Activated T-helper 2 cell treated with anti-CD3 and anti-CD28 coated beads, Interferon-gamma antibody, Interleukin-2, Interleukin-4, amounts not matched to agents 10 μg/mL and 5 μg/mL and 100 μg/mL, durations not matched to agents 14 hours and 24 hours and 36 hours (primary cell): ENCODE data around the gene AZU1. TPM values are rescaled to one million over a fixed set of nuclear protein-coding genes. Genes with fewer than 3 reads are reported as not detected.
"Not testable (repeated sequence)": the region's sequence is repeated elsewhere in the genome, so short reads cannot be mapped to it uniquely, and the experiment has no call there.

Experiments
- DNase-seq: peaks from one replicate; pipeline ENCODE4 v3.0.0; 2021; ENCODE audit warnings: low spot score
- H3K27ac Mint-ChIP-seq: one replicate; pipeline ENCODE4 v1.8.0; 2021; ENCODE audit warnings: mixed read lengths
- H3K27me3 Mint-ChIP-seq: one replicate; pipeline ENCODE4 v1.8.0; 2021; ENCODE audit warnings: low read depth, mixed read lengths
- H3K36me3 Mint-ChIP-seq: one replicate; pipeline ENCODE4 v1.8.0; 2021; ENCODE audit warnings: low read depth, mixed read lengths
- H3K4me1 Mint-ChIP-seq: one replicate; pipeline ENCODE4 v1.8.0; 2021; ENCODE audit warnings: low read depth, mixed read lengths
- H3K4me3 Mint-ChIP-seq: one replicate; pipeline ENCODE4 v1.8.0; 2021; ENCODE audit warnings: low read depth, mild to moderate bottlenecking, moderate library complexity, mixed read lengths
- H3K9me3 Mint-ChIP-seq: one replicate; pipeline ENCODE4 v1.8.0; 2021; ENCODE audit warnings: mixed read lengths
- intact Hi-C: fragments of 100-400 bp; cut with micrococcal nuclease; formaldehyde crosslinking; loops from one replicate; pipeline ENCODE4 v1.15.1; 2023
- total RNA-seq: library from RNA; stranded (reverse); gene quantifications from 2 replicates; pipeline ENCODE4 v1.2.3, GENCODE V29; 2022

Gene AZU1
- total RNA-seq, 1 donor from 2014 or later = not detected

GRCh38 chr19:853614-854220 is 26.1 kb downstream of the AZU1 start:
- H3K27ac Mint-ChIP-seq, DNase-seq, H3K27me3 Mint-ChIP-seq, H3K4me3 Mint-ChIP-seq, H3K36me3 Mint-ChIP-seq, H3K9me3 Mint-ChIP-seq, intact Hi-C loops, H3K4me1 Mint-ChIP-seq: not testable (repeated sequence)

- Mint-ChIP-seq H3K4me3 (no peak overlapping the region), H3K36me3 (no peaks in the 10 kb centered on the region), H3K27ac (no peak overlapping the region), H3K4me1 (no peaks in the 10 kb centered on the region), H3K27me3 (peaks cover 3% of the 10 kb centered on the region), H3K9me3 (no peaks in the 10 kb centered on the region)
- DNase-seq = no peak
- intact Hi-C loops = no loop called here
Measured at GRCh38 chr19:854549-854948, 26.9 kb downstream of the AZU1 start.

- no peak overlapping the region for H3K4me3 Mint-ChIP-seq
- H3K9me3 Mint-ChIP-seq = no peaks in the 10 kb centered on the region
- peaks cover 6% of the 10 kb centered on the region for H3K27me3 Mint-ChIP-seq
- DNase-seq = no peak
- intact Hi-C loops = no loop called here
- no peak overlapping the region for H3K27ac Mint-ChIP-seq
- H3K36me3 Mint-ChIP-seq = no peaks in the 10 kb centered on the region
- no peaks in the 10 kb centered on the region for H3K4me1 Mint-ChIP-seq
Measured at GRCh38 chr19:855142-855541, 27.5 kb downstream of the AZU1 start.

GRCh38 chr19:855566-856120 is 28.0 kb downstream of the AZU1 start:
- intact Hi-C loops = no loop called here
- H3K4me1 Mint-ChIP-seq = no peaks in the 10 kb centered on the region

GRCh38 chr19:858284-858683 is 30.6 kb downstream of the AZU1 start:
- H3K36me3 Mint-ChIP-seq = no peaks in the 10 kb centered on the region

More at GRCh38 chr19:855566-856120, 28.0 kb downstream of the AZU1 start:
- Mint-ChIP-seq H3K4me3 (no peak overlapping the region), H3K27me3 (peaks cover 6% of the 10 kb centered on the region), H3K9me3 (no peaks in the 10 kb centered on the region), H3K27ac (no peak overlapping the region), H3K36me3 (no peaks in the 10 kb centered on the region)
- DNase-seq = no peak

GRCh38 chr19:858868-859843 is 31.5 kb downstream of the AZU1 start, which contains the start of gene CFD:
CFD (plus strand) TSS chr19:859664; CDS start chr19:859690, 26 bp downstream.
- no peaks in the 10 kb centered on the region for H3K36me3 Mint-ChIP-seq
- peaks cover 6% of the 10 kb centered on the region for H3K27me3 Mint-ChIP-seq
- no peaks in the 10 kb centered on the region for H3K9me3 Mint-ChIP-seq
- peak within 1 kb of the TSS; percentile 13 for H3K4me3 Mint-ChIP-seq
- no peak within 1 kb of the TSS for H3K27ac Mint-ChIP-seq
- intact Hi-C loops = no loop called here
- DNase-seq = no peak
- peaks cover 9% of the 10 kb centered on the region for H3K4me1 Mint-ChIP-seq

More at GRCh38 chr19:858284-858683, 30.6 kb downstream of the AZU1 start:
- H3K27ac Mint-ChIP-seq = no peak overlapping the region
- peaks cover 6% of the 10 kb centered on the region for H3K27me3 Mint-ChIP-seq
- H3K4me1 Mint-ChIP-seq = peaks cover 6% of the 10 kb centered on the region
- no peak overlapping the region for H3K4me3 Mint-ChIP-seq
- DNase-seq = no peak
- intact Hi-C loops = no loop called here
- H3K9me3 Mint-ChIP-seq = no peaks in the 10 kb centered on the region

GRCh38 chr19:861141-861755 is 33.6 kb downstream of the AZU1 start:
- Mint-ChIP-seq H3K27ac (no peak overlapping the region), H3K9me3 (no peaks in the 10 kb centered on the region), H3K4me1 (peaks cover 9% of the 10 kb centered on the region), H3K27me3 (peaks cover 6% of the 10 kb centered on the region), H3K4me3 (no peak overlapping the region), H3K36me3 (no peaks in the 10 kb centered on the region)
- no peak for DNase-seq
- intact Hi-C loops = loop anchor here (5.0 kb wide), 1 partner anchor 121 kb away; the partner anchor contains the start of gene WDR18

- DNase-seq = peak; percentile 45
- H3K27ac Mint-ChIP-seq = no peak overlapping the region
- no peaks in the 10 kb centered on the region for H3K9me3 Mint-ChIP-seq
- intact Hi-C loops = loop anchor here (2.0 to 5.0 kb wide), 3 partner anchors 31 to 120 kb away; partner anchors contain the start of genes MED16, RNU6-9 and WDR18
- no peak overlapping the region for H3K4me3 Mint-ChIP-seq
- peaks cover 9% of the 10 kb centered on the region for H3K4me1 Mint-ChIP-seq
- H3K27me3 Mint-ChIP-seq = peaks cover 6% of the 10 kb centered on the region
- H3K36me3 Mint-ChIP-seq = no peaks in the 10 kb centered on the region
Measured at GRCh38 chr19:861756-862580, 34.3 kb downstream of the AZU1 start.

- Mint-ChIP-seq H3K27ac (no peak overlapping the region), H3K36me3 (peaks cover 5% of the 10 kb centered on the region), H3K27me3 (peaks cover 6% of the 10 kb centered on the region), H3K9me3 (no peaks in the 10 kb centered on the region), H3K4me3 (peak overlapping the region; percentile 49), H3K4me1 (peaks cover 9% of the 10 kb centered on the region)
- peak; percentile 76 for DNase-seq
- intact Hi-C loops = loop anchor here (2.0 to 5.0 kb wide), 3 partner anchors 30 to 120 kb away; partner anchors contain the start of genes MED16, RNU6-9 and WDR18
Measured at GRCh38 chr19:862581-863314, 35.1 kb downstream of the AZU1 start.

- H3K4me3 Mint-ChIP-seq = peak overlapping the region; percentile 49
- intact Hi-C loops = loop anchor here (2.0 to 5.0 kb wide), 3 partner anchors 30 to 119 kb away; partner anchors contain the start of genes MED16, RNU6-9 and WDR18
- peaks cover 9% of the 10 kb centered on the region for H3K4me1 Mint-ChIP-seq
- H3K27ac Mint-ChIP-seq = no peak overlapping the region
- H3K36me3 Mint-ChIP-seq = peaks cover 5% of the 10 kb centered on the region
- H3K9me3 Mint-ChIP-seq = no peaks in the 10 kb centered on the region
- peaks cover 6% of the 10 kb centered on the region for H3K27me3 Mint-ChIP-seq
- DNase-seq = no peak
Measured at GRCh38 chr19:863315-863620, 35.6 kb downstream of the AZU1 start.

- no peak overlapping the region for H3K4me3 Mint-ChIP-seq
- no peaks in the 10 kb centered on the region for H3K27me3 Mint-ChIP-seq
- H3K9me3 Mint-ChIP-seq = no peaks in the 10 kb centered on the region
- peaks cover 9% of the 10 kb centered on the region for H3K4me1 Mint-ChIP-seq
- intact Hi-C loops = no loop called here
- no peak overlapping the region for H3K27ac Mint-ChIP-seq
- DNase-seq = no peak
- peaks cover 13% of the 10 kb centered on the region for H3K36me3 Mint-ChIP-seq
Measured at GRCh38 chr19:866769-867300, 39.2 kb downstream of the AZU1 start.
